ENCODE data around the gene SLIT3.

GRCh38 chr5:168721966-168722365 is 579.0 kb downstream of the SLIT3 start:
- TF ChIP-seq, protein P1, sequence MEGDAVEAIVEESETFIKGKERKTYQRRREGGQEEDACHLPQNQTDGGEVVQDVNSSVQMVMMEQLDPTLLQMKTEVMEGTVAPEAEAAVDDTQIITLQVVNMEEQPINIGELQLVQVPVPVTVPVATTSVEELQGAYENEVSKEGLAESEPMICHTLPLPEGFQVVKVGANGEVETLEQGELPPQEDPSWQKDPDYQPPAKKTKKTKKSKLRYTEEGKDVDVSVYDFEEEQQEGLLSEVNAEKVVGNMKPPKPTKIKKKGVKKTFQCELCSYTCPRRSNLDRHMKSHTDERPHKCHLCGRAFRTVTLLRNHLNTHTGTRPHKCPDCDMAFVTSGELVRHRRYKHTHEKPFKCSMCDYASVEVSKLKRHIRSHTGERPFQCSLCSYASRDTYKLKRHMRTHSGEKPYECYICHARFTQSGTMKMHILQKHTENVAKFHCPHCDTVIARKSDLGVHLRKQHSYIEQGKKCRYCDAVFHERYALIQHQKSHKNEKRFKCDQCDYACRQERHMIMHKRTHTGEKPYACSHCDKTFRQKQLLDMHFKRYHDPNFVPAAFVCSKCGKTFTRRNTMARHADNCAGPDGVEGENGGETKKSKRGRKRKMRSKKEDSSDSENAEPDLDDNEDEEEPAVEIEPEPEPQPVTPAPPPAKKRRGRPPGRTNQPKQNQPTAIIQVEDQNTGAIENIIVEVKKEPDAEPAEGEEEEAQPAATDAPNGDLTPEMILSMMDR (tag by site-specific recombination; IDR thresholded peaks at IDR 0.05): no peak
- TF ChIP-seq ZNF175 (tag by site-specific recombination; IDR thresholded peaks at IDR 0.05) (no peak), KLF16 (tag by site-specific recombination; IDR thresholded peaks at IDR 0.05) (no peak)
